ENCODE measurements around the gene HHEX. TPM values are rescaled to one million over a fixed set of nuclear protein-coding genes. Genes with fewer than 3 reads are reported as not detected.
A peak's percentile ranks its signal among the peaks of the same experiment; 100 is the strongest.

The HHEX gene
- total RNA-seq, 1 donor from 2014 or later: not detected

DNA sequence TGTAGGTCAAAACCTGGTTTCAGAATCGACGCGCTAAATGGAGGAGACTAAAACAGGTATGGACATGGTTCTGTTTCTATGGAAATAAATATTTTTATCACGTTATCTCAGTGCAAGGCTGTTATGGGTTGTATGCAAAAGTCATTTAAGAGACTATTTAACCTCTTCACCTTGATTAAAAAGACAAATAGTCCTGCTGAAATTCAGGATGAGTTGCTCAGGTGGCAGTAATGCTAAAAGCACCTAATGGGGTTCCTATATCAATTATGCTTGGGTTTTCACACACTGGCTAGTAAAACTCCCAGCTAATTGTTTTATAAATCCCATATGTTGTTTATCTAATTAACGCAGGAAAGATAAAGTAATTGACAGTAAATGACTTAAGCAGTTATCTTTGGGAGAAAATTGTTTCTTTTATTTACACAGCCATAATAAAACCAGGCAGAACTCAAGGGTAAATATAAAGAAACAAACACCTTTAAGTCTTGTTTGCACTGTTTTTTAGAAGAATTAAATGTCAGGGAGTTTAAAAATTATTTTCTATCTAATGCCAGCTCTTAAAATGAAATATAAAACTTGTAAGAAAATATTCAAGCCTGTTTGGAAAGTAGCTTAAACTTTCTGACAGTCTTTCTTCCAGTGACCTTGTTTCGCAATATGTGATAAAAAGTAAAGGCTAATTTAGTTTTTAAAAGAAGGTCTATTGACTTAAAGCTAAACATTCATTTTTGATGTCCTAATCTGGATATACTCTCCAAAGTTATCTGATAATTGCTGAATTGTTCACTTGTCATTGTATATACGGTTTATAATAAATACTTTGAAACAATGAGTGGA is 3.2 kb downstream of the HHEX start:
- no peaks in the 10 kb centered on the region for H4K20me1 ChIP-seq (ENCODE audit: insufficient read depth, low read length)
- no peak overlapping the region for H3K9ac ChIP-seq (ENCODE audit: low read length)
- no peaks in the 10 kb centered on the region for H3K9me3 ChIP-seq (ENCODE audit: insufficient read depth, low read depth, low read length)
- Mint-ChIP-seq H3K27me3 (ENCODE audit: low read depth, unreplicated experiment) (peaks cover 66% of the 10 kb centered on the region), H3K4me3 (ENCODE audit: unreplicated experiment) (no peak overlapping the region), H3K4me1 (ENCODE audit: low read depth, unreplicated experiment) (peaks cover 5% of the 10 kb centered on the region), H3K36me3 (ENCODE audit: low read depth, unreplicated experiment) (peaks cover 4% of the 10 kb centered on the region), H3K9me3 (ENCODE audit: unreplicated experiment) (peaks cover 15% of the 10 kb centered on the region), H3K27ac (ENCODE audit: unreplicated experiment) (no peak overlapping the region)
- H3K79me2 ChIP-seq (ENCODE audit: insufficient read depth, low read length): no peaks in the 10 kb centered on the region
- DNase-seq (ENCODE audit: low read depth): no peak
- H3K4me2 ChIP-seq (ENCODE audit: low read length): peak overlapping the region; percentile 8
- no peak for TF ChIP-seq EZH2 (IDR thresholded peaks at IDR 0.05; ENCODE audit: insufficient read depth, low read length)
- TF ChIP-seq, protein P1, sequence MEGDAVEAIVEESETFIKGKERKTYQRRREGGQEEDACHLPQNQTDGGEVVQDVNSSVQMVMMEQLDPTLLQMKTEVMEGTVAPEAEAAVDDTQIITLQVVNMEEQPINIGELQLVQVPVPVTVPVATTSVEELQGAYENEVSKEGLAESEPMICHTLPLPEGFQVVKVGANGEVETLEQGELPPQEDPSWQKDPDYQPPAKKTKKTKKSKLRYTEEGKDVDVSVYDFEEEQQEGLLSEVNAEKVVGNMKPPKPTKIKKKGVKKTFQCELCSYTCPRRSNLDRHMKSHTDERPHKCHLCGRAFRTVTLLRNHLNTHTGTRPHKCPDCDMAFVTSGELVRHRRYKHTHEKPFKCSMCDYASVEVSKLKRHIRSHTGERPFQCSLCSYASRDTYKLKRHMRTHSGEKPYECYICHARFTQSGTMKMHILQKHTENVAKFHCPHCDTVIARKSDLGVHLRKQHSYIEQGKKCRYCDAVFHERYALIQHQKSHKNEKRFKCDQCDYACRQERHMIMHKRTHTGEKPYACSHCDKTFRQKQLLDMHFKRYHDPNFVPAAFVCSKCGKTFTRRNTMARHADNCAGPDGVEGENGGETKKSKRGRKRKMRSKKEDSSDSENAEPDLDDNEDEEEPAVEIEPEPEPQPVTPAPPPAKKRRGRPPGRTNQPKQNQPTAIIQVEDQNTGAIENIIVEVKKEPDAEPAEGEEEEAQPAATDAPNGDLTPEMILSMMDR (IDR thresholded peaks at IDR 0.05; ENCODE audit: insufficient read depth, low read depth, low read length): no peak
- no peak overlapping the region for H2AFZ ChIP-seq (ENCODE audit: low read depth, low read length)
- H3K4me3 ChIP-seq (ENCODE audit: insufficient read depth, low read depth, low read length): no peak overlapping the region
- no peak overlapping the region for H3K27ac ChIP-seq (ENCODE audit: low read depth, low read length)
- peaks cover 38% of the 10 kb centered on the region for H3K27me3 ChIP-seq (ENCODE audit: insufficient read depth, low read length)
- no peak for FAIRE-seq
- peaks cover 15% of the 10 kb centered on the region for H3K4me1 ChIP-seq (ENCODE audit: insufficient read depth, low read length)
- no peaks in the 10 kb centered on the region for H3K36me3 ChIP-seq (ENCODE audit: insufficient read depth, low read length)

DNA sequence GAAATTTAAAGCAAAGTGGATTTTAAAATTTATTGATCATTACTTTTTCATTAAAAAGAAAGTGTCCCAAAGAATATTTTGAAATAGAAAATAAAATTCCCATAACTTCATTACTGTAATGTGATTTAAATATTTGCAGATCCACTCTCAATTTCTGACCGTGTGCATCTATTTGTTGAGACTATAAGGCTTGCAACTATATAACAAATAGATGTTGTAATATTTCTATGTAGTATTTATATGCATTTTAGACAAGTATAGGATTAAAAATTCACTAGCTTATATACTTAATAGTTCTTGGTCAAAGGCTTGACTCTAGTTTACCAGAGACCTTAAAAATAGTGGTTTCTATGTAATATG is 3.8 kb downstream of the HHEX start:
- no peak overlapping the region for H3K4me3 Mint-ChIP-seq (ENCODE audit: unreplicated experiment)
- Histone ChIP-seq H3K79me2 (ENCODE audit: insufficient read depth, low read length) (no peaks in the 10 kb centered on the region), H3K36me3 (ENCODE audit: insufficient read depth, low read length) (no peaks in the 10 kb centered on the region), H2AFZ (ENCODE audit: low read depth, low read length) (no peak overlapping the region), H3K9me3 (ENCODE audit: insufficient read depth, low read depth, low read length) (no peaks in the 10 kb centered on the region), H3K4me1 (ENCODE audit: insufficient read depth, low read length) (peaks cover 15% of the 10 kb centered on the region), H3K4me3 (ENCODE audit: insufficient read depth, low read depth, low read length) (no peak overlapping the region), H3K27me3 (ENCODE audit: insufficient read depth, low read length) (peaks cover 33% of the 10 kb centered on the region), H3K4me2 (ENCODE audit: low read length) (no peak overlapping the region), H3K27ac (ENCODE audit: low read depth, low read length) (no peak overlapping the region), H3K9ac (ENCODE audit: low read length) (no peak overlapping the region), H4K20me1 (ENCODE audit: insufficient read depth, low read length) (no peaks in the 10 kb centered on the region)
- peaks cover 3% of the 10 kb centered on the region for H3K36me3 Mint-ChIP-seq (ENCODE audit: low read depth, unreplicated experiment)
- peaks cover 64% of the 10 kb centered on the region for H3K27me3 Mint-ChIP-seq (ENCODE audit: low read depth, unreplicated experiment)
- DNase-seq (ENCODE audit: low read depth) (no peak), FAIRE-seq (no peak)
- H3K4me1 Mint-ChIP-seq (ENCODE audit: low read depth, unreplicated experiment): peaks cover 5% of the 10 kb centered on the region
- no peak overlapping the region for H3K27ac Mint-ChIP-seq (ENCODE audit: unreplicated experiment)
- peaks cover 12% of the 10 kb centered on the region for H3K9me3 Mint-ChIP-seq (ENCODE audit: unreplicated experiment)
- TF ChIP-seq EZH2 (IDR thresholded peaks at IDR 0.05; ENCODE audit: insufficient read depth, low read length): no peak
- TF ChIP-seq, protein P1 (IDR thresholded peaks at IDR 0.05; ENCODE audit: insufficient read depth, low read depth, low read length): no peak

All from astrocyte (in vitro differentiated cells and primary cell).